Stimulated activated CD8-positive, alpha-beta memory T cell treated with anti-CD3 and anti-CD28 coated beads, Interleukin-7, amount 100 ng/mL, for 24 hours (primary cell): Measurements from ENCODE around the gene FCHSD1.
A peak's percentile ranks its signal among the peaks of the same experiment; 100 is the strongest.

Source experiments
- DNase-seq: peaks from one replicate; pipeline ENCODE4 v3.0.0-alpha.2; 2020; ENCODE audit warnings: low read depth

Gene FCHSD1

DNA sequence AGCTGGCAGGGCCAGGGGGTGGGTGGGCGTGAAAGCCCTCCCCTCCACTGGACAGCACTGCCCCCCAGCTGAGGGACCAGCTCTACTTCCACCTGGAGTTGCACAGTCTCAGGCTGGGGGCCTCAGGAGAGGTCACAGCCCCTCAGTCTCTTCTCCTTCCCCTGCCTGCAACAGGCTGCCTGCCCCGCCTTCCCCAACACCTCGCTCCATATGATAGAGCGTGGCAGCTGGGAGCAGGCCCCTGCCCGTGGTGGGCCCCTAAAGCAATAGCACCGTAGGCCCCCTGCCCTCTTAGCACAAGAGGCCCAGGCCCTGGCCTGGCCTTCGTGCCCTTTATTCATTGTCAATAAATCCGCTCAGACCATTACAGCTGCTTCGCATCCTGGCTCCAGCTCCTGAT is 10.5 kb downstream of the FCHSD1 start:
- DNase-seq: no peak

DNA sequence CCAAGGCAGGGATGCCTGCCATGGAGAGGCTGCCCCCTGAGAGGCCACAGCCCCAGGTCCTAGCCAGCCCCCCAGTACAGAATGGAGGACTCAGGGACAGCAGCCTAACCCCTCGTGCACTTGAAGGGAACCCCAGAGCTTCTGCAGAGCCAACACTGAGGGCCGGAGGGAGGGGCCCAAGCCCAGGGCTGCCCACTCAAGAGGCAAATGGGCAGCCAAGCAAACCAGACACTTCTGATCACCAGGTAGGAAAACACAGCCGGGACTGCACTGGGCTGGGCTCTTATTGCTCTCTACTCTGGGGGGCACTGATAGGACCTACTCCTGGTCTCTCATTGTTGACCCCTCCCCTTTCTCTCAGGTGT is 11.2 kb downstream of the FCHSD1 start:
- no peak for DNase-seq

DNA sequence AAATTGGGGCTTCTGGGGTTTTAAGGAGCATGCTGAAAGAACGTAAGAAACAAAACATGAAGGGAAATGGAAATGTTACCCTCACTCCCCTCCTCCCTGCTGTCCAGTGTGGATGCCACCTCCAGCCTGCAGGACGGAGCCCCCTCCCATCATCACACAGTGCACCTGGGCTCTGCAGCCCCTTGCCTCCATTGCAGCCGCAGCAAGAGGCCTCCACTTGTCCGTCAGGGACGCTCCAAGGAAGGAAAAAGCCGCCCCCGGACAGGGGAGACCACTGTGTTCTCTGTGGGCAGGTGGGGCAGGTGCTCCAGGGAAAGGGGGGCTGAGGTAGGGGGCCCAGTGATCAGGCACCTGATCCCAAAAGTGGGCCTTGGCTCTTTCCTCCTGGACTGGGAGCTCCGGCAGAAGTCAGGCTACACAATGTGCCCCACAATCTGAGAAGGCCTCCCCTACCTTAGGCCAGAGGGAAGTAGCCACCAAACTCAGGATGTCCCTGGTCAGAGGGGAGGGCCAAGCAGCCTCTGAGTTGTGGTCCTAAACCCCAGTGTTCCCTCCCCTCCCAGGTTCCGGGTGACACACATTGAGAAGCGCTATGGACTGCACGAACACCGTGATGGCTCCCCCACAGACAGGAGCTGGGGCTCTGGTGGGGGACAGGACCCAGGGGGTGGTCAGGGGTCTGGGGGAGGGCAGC is 11.7 kb downstream of the FCHSD1 start:
- DNase-seq: no peak

DNA sequence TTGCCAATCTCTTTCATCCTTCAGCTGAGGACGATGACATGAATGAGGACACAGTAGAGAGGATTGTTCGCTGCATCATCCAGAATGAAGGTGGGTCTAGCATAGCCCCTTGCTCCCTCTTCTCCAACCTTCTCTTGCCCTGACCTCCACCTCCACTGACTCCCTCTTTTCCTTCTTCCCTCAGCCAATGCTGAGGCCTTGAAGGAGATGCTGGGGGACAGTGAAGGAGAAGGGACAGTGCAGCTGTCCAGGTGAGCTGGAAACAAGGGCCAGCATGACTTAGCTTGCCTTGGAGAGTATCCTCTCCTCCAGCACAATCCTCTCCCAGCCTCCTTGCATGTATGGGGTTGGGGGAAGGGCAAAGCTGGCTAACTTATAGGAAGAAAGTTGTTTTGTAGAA is 12.4 kb downstream of the FCHSD1 start:
- no peak for DNase-seq

- DNase-seq: peak; percentile 27
These were observed 13.3 kb downstream of the FCHSD1 start for GRCh38 chr5:141637767-141638419.

- DNase-seq: peak; percentile 17
These were observed 14.0 kb downstream of the FCHSD1 start for GRCh38 chr5:141637123-141637766.

DNA sequence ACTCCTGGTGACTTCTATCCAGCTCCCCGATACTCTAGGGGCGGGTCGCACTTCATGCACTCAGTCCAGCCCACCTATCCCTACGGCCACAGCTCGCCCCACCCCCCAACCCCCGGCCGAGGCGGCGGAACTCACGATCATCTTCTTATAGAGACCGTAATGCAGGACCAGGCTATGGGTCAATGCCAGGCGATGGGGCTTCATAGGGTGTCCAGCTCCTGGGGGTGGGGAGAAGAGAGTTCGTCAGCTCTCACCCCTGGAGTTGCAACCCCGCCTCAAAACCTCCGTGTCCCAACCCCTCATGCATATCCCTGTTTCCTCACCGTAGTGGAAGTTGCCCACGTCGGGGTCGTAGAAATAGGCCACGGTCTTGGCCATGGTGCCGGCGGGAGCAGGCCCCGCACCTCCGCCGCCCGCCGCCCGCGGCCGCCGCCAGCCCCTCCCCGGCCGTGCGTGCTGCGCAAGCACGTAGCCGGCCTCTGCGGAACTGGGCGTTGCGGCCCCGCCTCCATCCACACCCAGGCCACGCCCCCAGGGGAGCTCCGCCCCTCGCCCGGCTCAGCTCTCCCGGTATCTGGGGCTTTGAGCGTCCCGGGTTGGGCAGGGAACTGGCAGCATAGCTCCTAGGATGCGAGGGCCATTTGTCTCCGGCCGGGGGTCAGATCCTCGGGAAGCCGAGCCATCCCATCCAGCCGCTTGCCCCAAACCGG is 14.7 kb downstream of the FCHSD1 start, which contains the start of the genes HDAC3 and RELL2:
Gene HDAC3 (minus strand): TSS at position 437 of the 710 bp plus-strand sequence. CDS start 59 bp downstream, at position 378.
Gene RELL2 (plus strand): TSS at position 585 of the 710 bp plus-strand sequence. CDS start 1,229 bp downstream, outside the sequence.
- DNase-seq: peak; percentile 91

DNA sequence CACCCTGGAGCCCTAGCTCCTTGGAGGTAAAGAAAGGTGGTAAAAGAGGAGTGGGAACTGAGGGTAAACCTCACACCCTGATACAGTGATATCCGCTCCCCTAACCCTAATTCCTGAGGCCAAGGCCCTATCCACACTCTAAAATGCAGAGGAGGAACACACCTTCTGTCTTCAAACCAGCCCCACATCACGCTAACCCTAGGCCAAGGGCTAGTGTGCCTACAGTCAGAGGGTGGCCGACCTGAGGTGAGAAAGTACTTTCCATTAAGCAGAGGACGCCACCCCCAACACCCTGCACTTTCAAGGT is 15.2 kb downstream of the FCHSD1 start:
- no peak for DNase-seq

DNA sequence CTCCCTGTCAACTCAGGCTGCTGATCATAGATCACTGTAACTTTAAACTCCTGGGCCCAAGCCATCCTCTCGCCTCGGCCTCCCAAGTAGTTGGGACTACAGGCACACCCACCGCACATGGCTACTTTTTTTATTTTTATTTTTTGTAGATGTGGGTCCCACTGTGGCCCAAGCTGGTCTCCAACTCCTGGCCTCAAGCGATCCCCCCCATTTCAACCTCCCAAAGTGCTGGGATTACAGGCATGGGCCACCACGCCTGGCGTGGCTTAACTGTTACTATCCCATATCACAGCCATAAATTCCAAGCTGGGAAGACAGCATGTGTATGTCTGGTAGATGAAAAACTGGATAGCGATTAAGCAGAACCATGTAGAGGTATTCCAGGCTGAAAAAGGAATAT is 15.6 kb downstream of the FCHSD1 start:
- DNase-seq: no peak

GRCh38 chr5:141634720-141635119 is 16.5 kb downstream of the FCHSD1 start:
- no peak for DNase-seq

- no peak for DNase-seq
These were observed 17.2 kb downstream of the FCHSD1 start for GRCh38 chr5:141633871-141634561.

GRCh38 chr5:141632650-141633049 is 18.6 kb downstream of the FCHSD1 start:
- DNase-seq: no peak

- DNase-seq: no peak
These were observed 20.6 kb downstream of the FCHSD1 start for GRCh38 chr5:141630570-141631140.

GRCh38 chr5:141628175-141628788 is 22.9 kb downstream of the FCHSD1 start:
- no peak for DNase-seq

GRCh38 chr5:141623611-141624010 is 27.6 kb downstream of the FCHSD1 start:
- no peak for DNase-seq

DNA sequence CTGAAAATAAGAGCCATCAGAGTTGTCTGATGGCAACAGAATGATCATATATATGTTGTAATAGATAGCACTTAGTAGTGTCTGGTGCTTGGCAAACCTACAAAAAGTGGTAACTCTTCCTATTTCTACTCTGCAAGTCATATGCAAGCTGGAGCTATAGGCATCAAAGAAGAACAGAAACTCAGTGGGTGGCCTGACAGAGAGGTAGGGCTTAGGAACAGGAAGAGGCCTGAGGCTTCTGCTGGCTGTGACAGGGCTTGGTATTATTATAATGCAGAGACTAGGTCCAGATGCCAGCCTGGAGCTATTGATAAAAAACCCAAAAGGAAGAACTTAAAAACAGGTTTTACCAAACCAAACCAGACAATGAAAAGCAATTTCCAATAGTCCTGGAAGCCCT is 28.0 kb downstream of the FCHSD1 start:
- no peak for DNase-seq

DNA sequence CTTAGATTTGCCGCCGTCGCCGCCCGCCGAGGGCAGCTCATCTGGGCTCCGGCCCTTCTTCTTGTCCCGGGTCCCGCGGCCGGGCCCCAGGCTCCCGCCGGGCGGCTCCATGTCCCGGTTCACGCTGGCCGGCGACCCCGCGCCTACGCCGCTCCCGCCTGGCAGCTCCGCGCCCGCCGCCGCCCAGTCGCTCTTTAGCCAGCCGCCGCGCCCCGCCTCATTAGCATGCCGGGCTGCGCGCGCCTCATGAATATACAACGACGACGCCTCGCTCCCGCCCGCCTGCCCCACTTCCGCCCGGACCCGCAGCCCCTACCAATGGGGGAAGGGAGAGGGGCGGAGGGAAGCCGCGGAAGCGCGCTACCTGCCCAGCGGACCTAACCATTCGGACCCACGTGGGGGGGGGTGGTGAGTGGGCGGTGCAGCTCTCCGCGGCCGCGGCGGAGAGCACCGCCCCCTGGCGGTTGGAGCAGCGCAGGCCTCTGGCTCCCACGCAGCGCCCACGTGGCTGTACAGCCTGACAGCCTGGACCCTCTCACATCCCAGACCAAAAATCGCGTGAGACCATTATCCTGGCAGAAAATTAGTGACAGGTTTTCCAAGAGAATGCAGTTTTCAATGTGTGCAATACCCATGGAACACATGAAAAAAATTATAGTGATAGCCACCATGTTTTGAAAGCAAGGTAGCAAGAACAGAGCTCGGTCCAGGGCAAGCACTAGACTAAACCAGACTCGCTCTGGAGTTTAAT is 32.2 kb downstream of the FCHSD1 start, which contains the start of gene DIAPH1:
Gene DIAPH1 (minus strand): TSS at position 197 of the 751 bp plus-strand sequence. CDS start 86 bp downstream, at position 111.
- peak; percentile 98 for DNase-seq

DNA sequence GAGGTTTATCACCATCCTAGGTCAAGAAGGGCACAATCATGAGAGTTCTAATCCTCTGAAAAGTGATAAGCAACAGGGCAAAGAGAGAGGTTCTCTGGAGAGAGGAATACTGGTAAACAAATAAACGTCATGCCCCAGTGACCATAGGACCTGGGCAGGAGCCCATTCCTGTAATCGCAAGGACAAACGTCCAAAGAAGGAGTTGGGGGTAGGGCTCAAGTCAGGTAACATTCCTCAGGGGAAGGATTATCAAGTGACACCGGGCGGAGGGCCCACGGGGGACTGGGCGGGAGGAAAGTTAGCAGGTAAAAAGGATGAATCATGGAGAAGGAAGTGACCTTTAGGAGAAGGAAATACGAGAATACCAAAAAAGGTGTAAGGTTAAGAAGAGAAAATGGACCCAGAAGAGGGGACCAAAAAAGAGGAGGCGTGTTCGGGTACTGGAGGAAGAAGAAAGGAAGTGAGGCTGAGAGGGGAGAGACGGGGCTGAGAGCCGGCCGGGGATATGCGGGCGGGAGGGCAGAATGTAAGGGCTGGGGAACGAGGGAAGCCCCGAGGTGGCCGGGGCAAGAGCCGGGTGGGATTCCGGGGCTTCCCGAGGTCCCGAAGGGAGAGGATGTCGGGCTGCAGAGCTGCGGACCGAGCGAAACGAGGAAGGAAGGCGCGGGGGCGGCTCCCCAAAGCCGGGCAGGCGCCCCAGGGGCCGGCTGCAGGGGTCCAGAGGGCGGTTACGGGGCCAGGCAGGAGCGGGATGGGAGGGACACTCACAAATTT is 33.0 kb downstream of the FCHSD1 start:
- peak; percentile 40 for DNase-seq

GRCh38 chr5:141617682-141618029 is 33.6 kb downstream of the FCHSD1 start:
- no peak for DNase-seq

DNA sequence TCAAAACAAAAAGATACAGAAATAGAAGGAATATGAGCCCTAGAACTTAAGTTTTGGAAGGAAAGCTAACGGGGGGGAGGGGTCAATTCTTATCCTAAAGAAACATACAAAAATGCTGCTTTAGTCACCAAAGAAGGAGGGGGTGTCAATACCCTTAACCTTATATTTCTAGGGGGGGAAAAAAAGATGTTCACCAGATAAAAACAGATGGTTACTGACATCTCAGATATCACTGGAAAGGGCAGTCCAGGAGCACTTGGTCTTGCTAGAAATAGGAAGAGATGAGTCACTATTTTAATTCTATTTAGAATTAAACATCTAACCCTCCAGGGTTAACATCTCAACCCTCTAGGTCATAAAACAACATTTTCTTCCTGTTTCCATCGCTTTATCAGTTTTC is 34.1 kb downstream of the FCHSD1 start:
- DNase-seq: no peak
